HEK293T (cell line): Measurements from ENCODE around the gene RRAS2.

Source experiments
- ELF4 ChIP-seq: fragments of 450-650 bp; IDR thresholded peaks from 2 replicates; pipeline ENCODE4 v1.6.1; 2017; ENCODE audit warnings: antibody characterized with exemption
- LEF1 ChIP-seq: fragments of 450-650 bp; IDR thresholded peaks from 2 replicates; pipeline ENCODE4 v1.6.1; 2017; ENCODE audit warnings: mild to moderate bottlenecking, borderline replicate concordance
- NFRKB ChIP-seq: fragments of 450-650 bp; IDR thresholded peaks from 2 replicates; pipeline ENCODE4 v1.6.1; 2016; ENCODE audit warnings: mild to moderate bottlenecking, moderate library complexity
- PKNOX1 ChIP-seq: fragments of 450-650 bp; IDR thresholded peaks from 2 replicates; pipeline ENCODE4 v1.6.1; 2016
- SUZ12 ChIP-seq: fragments of 450-650 bp; IDR thresholded peaks from 2 replicates; pipeline ENCODE4 v1.6.1; 2016; ENCODE audit warnings: mild to moderate bottlenecking
- TARDBP ChIP-seq: fragments of 450-650 bp; IDR thresholded peaks from 2 replicates; pipeline ENCODE4 v1.6.1; 2016

DNA sequence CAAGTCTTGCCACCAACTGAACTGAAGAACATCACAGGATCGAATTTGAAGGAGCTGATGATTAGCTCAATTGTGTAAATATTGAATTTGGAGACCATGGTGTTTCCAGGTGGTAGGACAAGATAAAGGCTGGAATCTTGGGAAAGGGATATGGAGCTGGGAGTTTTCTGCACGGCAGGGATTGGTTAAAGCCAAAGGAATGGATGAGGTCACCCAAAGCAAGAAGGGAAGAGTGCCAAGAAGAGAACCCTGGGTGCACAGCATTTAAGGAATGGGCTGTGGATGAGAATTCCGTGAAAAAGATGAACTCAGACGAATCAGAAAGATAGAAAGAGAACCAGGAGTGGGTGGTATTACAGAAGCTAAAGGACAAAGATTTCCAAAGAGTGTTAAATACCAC lies 29.4 kb upstream of the RRAS2 start:
- TF ChIP-seq NFRKB, result no peak
- no peak for TF ChIP-seq SUZ12
- no peak for TF ChIP-seq LEF1
- no peak for TF ChIP-seq TARDBP
- no peak for TF ChIP-seq ELF4
- no peak for TF ChIP-seq PKNOX1
